ENCODE results near the gene RAB5B.
"Not testable (repeated sequence)": the region's sequence is repeated elsewhere in the genome, so short reads cannot be mapped to it uniquely, and the experiment has no call there.

Gene RAB5B

GRCh38 chr12:56020423-56021184, 46.7 kb downstream of the RAB5B start, which contains the start of gene IKZF4:
TSS of gene IKZF4 (plus strand) at chr12:56021043. CDS start at chr12:56021494, 451 bp downstream.
- no peak for DNase-seq

GRCh38 chr12:56021889-56022497, 48.1 kb downstream of the RAB5B start:
- no peak for DNase-seq

GRCh38 chr12:56028511-56029165, 54.8 kb downstream of the RAB5B start:
- no peak for DNase-seq

- no peak for DNase-seq
Observed at GRCh38 chr12:56029166-56029519, 55.3 kb downstream of the RAB5B start.

GRCh38 chr12:56029666-56030293, 55.9 kb downstream of the RAB5B start:
- DNase-seq = peak in 4 of 5 donors; percentile 25 to 52 (median 34)

GRCh38 chr12:56031987-56032386, 58.1 kb downstream of the RAB5B start:
- DNase-seq = no peak

GRCh38 chr12:56034586-56035332, 60.9 kb downstream of the RAB5B start:
- no peak for DNase-seq

- DNase-seq = no peak
Observed at GRCh38 chr12:56037161-56037560, 63.3 kb downstream of the RAB5B start.

- no peak for DNase-seq
Observed at GRCh38 chr12:56038022-56038655, 64.3 kb downstream of the RAB5B start.

GRCh38 chr12:56040151-56040550, 66.3 kb downstream of the RAB5B start:
- peak in 1 of 5 donors; percentile 56 for DNase-seq

GRCh38 chr12:56040963-56041551, 67.2 kb downstream of the RAB5B start:
- no peak for DNase-seq

- DNase-seq = peak; percentile 83 to 98 (median 89)
Observed at GRCh38 chr12:56041552-56042429, 67.9 kb downstream of the RAB5B start, which contains the start of gene RPS26. TSS of gene RPS26 (plus strand) at chr12:56041918. CDS start at chr12:56042167, 249 bp downstream.

GRCh38 chr12:56042430-56042813, 68.5 kb downstream of the RAB5B start:
- DNase-seq = not testable (repeated sequence)

GRCh38 chr12:56042843-56043242, 69.0 kb downstream of the RAB5B start:
- DNase-seq = no peak

Data from T-helper 1 cell (primary cell).